GM19238 (cell line): Measurements from ENCODE around the gene USP53.
"Not testable (repeated sequence)": the region's sequence is repeated elsewhere in the genome, so short reads cannot be mapped to it uniquely, and the experiment has no call there.

Source experiments
- DNase-seq: peaks from one replicate; pipeline ENCODE4 v3.0.0; 2011; ENCODE audit warnings: low spot score; ENCODE audit not compliant: insufficient read length

USP53 gene

DNA sequence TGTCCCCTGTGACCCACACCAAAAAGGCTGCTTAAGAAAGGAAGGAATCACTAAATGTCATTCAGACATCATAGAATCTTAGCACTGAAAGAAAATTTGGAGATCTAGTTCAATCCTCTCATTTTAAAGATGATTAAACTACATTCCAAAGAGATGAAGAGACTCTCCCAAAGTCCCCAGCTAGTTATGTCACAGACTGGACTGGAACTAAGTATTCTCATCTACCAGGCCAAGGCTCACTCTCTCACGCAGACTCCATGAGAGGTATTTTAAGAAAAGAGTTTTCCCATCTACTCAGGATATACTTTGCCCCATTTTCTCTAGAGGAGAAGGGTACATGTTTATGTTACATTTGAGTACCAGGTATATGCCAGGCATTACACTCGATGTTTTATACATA is 102.5 kb downstream of the USP53 start:
- no peak for DNase-seq

- no peak for DNase-seq
Measured at GRCh38 chr4:119317990-119318389, 105.5 kb downstream of the USP53 start.

DNA sequence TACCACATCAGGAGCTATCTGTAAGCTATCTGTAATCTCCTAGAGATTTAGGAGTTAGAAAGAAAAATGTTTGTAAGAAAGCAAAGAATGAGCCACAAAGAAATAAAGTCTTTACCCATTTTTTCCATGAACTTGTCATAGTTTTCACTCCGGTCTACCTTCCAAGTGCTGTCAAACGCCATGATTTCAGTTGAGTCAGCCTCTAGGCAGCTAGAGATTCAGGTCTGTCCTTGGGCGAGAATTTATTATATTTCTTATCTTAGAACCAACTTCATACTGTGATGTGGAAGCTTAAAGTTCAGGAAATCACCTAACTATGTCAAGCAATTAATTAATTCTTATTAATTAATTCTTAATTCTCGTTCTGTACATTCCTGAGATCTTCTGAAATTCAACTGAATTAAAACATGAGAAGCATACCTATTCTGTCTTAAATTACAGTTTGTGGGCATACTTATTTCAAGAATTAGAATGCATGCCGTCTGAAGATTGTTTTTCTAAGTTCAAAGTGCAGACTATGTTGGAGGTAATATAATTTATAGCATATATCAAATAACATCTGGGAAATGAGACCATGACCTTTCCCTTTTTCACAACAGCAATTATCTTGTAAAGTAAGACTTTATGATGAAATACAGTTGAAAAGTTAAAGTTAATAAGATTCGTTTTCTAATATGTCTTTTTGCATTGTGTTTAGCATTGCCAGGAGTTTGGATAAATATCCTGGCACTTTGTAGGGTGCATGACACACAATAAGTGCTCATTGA is 109.6 kb downstream of the USP53 start, which contains the start of gene FABP2:
TSS of gene FABP2 (minus strand) at position 218 of the 767 bp plus-strand sequence. CDS start at position 182, 36 bp downstream.
- DNase-seq: no peak

- no peak for DNase-seq
Measured at GRCh38 chr4:119328695-119329094, 116.2 kb downstream of the USP53 start.

GRCh38 chr4:119329835-119330620 is 117.5 kb downstream of the USP53 start:
- DNase-seq: no peak

DNA sequence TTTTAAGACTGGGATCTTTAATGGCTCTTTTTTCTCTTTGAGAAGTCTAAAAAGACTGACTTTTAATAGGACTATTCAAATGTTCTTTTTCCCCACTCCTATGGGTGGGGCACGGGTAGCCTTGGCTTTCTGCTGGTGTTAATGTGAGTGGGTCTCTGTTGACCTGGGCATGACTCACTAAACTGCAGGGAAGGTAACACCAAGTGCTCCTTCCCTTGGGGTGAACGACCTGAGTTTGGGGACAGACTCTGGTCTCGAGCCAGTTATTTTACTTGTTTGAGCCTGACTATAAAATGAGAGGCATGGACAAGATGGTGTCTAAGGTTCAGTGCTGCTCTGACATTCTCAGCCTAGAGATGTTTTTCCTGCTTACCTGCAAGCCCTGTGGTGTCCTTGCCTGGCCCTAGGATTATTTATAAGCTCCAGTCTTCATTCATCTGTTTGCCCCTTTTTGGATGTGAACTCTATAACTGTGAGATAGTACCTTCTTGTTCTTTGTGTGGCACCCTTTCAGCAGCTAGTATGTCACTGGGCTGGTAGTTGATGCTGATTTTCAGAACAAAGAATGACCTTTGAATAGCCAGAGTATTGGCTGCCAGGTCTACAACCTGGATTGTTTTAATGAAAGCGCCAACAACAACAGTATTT is 123.9 kb downstream of the USP53 start:
- not testable (repeated sequence) for DNase-seq

DNA sequence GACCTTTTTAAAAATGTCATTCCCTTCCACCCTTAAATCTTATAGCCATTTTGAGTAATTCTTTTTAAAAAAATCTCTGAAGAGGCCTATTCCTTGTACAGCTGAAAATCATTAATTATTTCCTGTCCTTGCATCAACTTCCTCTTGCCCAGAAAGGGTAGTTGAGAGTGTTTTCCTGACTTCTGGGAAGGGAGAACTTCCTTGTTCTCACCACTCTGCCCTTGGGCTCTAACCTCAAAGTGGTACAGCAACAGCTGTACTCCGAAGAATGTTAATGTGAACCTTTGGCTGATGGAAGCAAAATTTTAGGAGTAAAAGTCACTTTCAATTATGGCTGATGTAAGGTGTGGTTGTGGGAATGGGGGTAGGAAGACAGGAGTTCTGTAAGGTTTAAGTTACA is 124.5 kb downstream of the USP53 start:
- DNase-seq: no peak

DNA sequence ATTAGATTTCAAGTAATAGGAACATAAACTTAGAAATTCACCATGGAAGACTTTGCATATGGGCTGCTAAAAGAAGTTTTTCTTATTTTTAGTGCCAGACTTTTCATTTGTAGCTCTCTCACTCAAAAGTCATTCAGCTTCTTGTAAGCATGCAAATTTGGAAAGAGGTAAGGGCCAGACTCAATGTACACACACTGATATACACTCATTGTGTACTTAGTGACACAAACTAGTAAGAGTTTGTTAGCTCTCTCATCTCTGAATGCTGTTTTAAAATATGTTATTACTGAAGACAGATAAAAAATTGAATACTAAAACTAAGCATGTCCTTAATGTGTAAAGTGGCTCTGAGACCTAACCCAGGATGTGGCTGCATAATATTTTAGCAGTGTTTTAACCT is 127.4 kb downstream of the USP53 start:
- DNase-seq: not testable (repeated sequence)

- not testable (repeated sequence) for DNase-seq
Measured at GRCh38 chr4:119343293-119343692, 130.8 kb downstream of the USP53 start.
